B cell (primary cell): ENCODE data around the gene IFITM1. TPM values are rescaled to one million over a fixed set of nuclear protein-coding genes. Genes with fewer than 3 reads are reported as not detected.
"Not testable (repeated sequence)": the region's sequence is repeated elsewhere in the genome, so short reads cannot be mapped to it uniquely, and the experiment has no call there.

Source experiments
- ATAC-seq: fragments of 200-7000 bp; cut with Tn5 transposase; one replicate; pipeline ENCODE4 v1.10.0; 2021; ENCODE audit warnings: low read depth, mild to moderate bottlenecking, moderate number of reproducible peaks, moderate library complexity
- CTCF ChIA-PET: fragments of 350-600 bp; sonication (Branson Sonifier 250); formaldehyde crosslinking; loops from one replicate; lab custom pipeline; 2021; ENCODE audit warnings: antibody characterized with exemption, inconsistent platforms; lab: Charles Lee
- POLR2A ChIA-PET: fragments of 350-600 bp; sonication (Branson Sonifier 250); formaldehyde crosslinking; loops from one replicate; lab custom pipeline; 2021; ENCODE audit warnings: antibody characterized with exemption; lab: Charles Lee
- DNase-seq: peaks from one replicate; pipeline ENCODE4 v3.0.0; 2013
- H2AFZ ChIP-seq: 2 replicates; pipeline ENCODE4 v1.6.1; 2012; ENCODE audit warnings: mild to moderate bottlenecking, low read depth, low read length; ENCODE audit not compliant: insufficient read depth, poor library complexity, severe bottlenecking
- H3K27ac ChIP-seq, 2 donors: 1 replicate in 1 of 2; 2 replicates in 1 of 2; pipeline ENCODE4 v1.5.1; 2012 to 2013; ENCODE audit warnings: low read length in 2 of 2, mild to moderate bottlenecking in 2 of 2, moderate library complexity in 1 of 2
- H3K27me3 ChIP-seq, 4 experiments: fragments of 200-600 bp in 1 of 4; sonication (generic) in 1 of 4; replicated peaks in 1 of 4; 1 replicate in 2 of 4; 2 replicates in 2 of 4; pipeline versions ENCODE4 v1.6.1 to v1.7.0; 2013 to 2016; ENCODE audit warnings: low read length in 3 of 4, mild to moderate bottlenecking in 2 of 4, mixed read lengths in 1 of 4, moderate library complexity in 1 of 4; ENCODE audit not compliant: insufficient read depth in 4 of 4, control insufficient read depth in 3 of 4; ENCODE audit errors: control extremely low read depth in 1 of 4
- H3K36me3 ChIP-seq, 2 experiments: replicated peaks in 1 of 2; 1 replicate in 1 of 2; 2 replicates in 1 of 2; pipeline versions ENCODE4 v1.6.1 to v1.7.1; 2013; ENCODE audit warnings: low read length in 1 of 2; ENCODE audit not compliant: insufficient read depth in 2 of 2, control insufficient read depth in 1 of 2; ENCODE audit errors: control extremely low read depth in 1 of 2, extremely low read depth in 1 of 2
- H3K4me1 ChIP-seq, 2 donors: fragments of 200-600 bp in 1 of 2; sonication (generic) in 1 of 2; 1 replicate in 1 of 2; 2 replicates in 1 of 2; pipeline versions ENCODE4 v1.5.1 to v1.6.1; 2013 to 2017; ENCODE audit warnings: low read length in 2 of 2; ENCODE audit not compliant: control insufficient read depth in 2 of 2, insufficient read depth in 2 of 2
- H3K4me2 ChIP-seq: replicated peaks from 2 replicates; pipeline ENCODE3; 2012; ENCODE audit warnings: mild to moderate bottlenecking, low read depth, low read length; ENCODE audit not compliant: poor library complexity, severe bottlenecking
- H3K4me3 ChIP-seq, 5 experiments: fragments of 200-600 bp in 1 of 5; sonication (generic) in 1 of 5; 1 replicate in 3 of 5; 2 replicates in 2 of 5; pipeline versions ENCODE4 v1.5.1 to v1.7.0; 2011 to 2016; ENCODE audit warnings: low read length in 4 of 5, mild to moderate bottlenecking in 4 of 5, low read depth in 2 of 5, control low read depth in 1 of 5, moderate library complexity in 1 of 5; ENCODE audit not compliant: insufficient read depth in 1 of 5; ENCODE audit errors: control extremely low read depth in 1 of 5, extremely low read depth in 1 of 5
- H3K79me2 ChIP-seq: fragments of 200-600 bp; sonication (generic); one replicate; pipeline ENCODE4 v1.6.0; 2016; ENCODE audit warnings: low read length; ENCODE audit not compliant: control insufficient read depth, insufficient read depth
- H3K9ac ChIP-seq: fragments of 200-600 bp; sonication (generic); 2 replicates; pipeline ENCODE4 v1.6.1; 2017; ENCODE audit warnings: mild to moderate bottlenecking, low read length, moderate library complexity
- H3K9me3 ChIP-seq, 3 donors: one replicate each; pipeline versions ENCODE4 v1.6.1 to v1.7.1; 2013; ENCODE audit warnings: low read length in 2 of 3; ENCODE audit not compliant: control insufficient read depth in 2 of 3, insufficient read depth in 1 of 3; ENCODE audit errors: control extremely low read depth in 1 of 3
- H4K20me1 ChIP-seq: 2 replicates; pipeline ENCODE4 v1.6.0; 2012; ENCODE audit warnings: mild to moderate bottlenecking, low read length; ENCODE audit not compliant: insufficient read depth, control insufficient read depth, poor library complexity, severe bottlenecking
- H3K27ac Mint-ChIP-seq: one replicate; pipeline ENCODE4 v1.8.0; 2021; ENCODE audit warnings: mixed read lengths
- H3K27me3 Mint-ChIP-seq: one replicate; pipeline ENCODE4 v1.8.0; 2021; ENCODE audit warnings: mixed read lengths
- H3K4me1 Mint-ChIP-seq: one replicate; pipeline ENCODE4 v1.8.0; 2021; ENCODE audit warnings: mixed read lengths
- H3K4me3 Mint-ChIP-seq: one replicate; pipeline ENCODE4 v1.8.0; 2021; ENCODE audit warnings: mixed read lengths
- H3K9me3 Mint-ChIP-seq: one replicate; pipeline ENCODE4 v1.8.0; 2022; ENCODE audit warnings: mixed read lengths; ENCODE audit not compliant: insufficient read depth
- CTCF ChIP-seq: fragments of 200-600 bp; IDR thresholded peaks from one replicate; pipeline ENCODE4 v1.8.0; 2022; ENCODE audit warnings: antibody characterized with exemption, mild to moderate bottlenecking
- EZH2 ChIP-seq: IDR thresholded peaks from 2 replicates; pipeline ENCODE4 v1.6.1; 2012; ENCODE audit warnings: borderline replicate concordance, low read depth, mild to moderate bottlenecking, moderate library complexity, low read length; ENCODE audit not compliant: insufficient read depth, poor library complexity, severe bottlenecking
- WGBS: methylation state at CpG from one replicate; pipeline ENCODE4 v1.1.5; 2013; ENCODE audit warnings: missing lambda C conversion rate; ENCODE audit not compliant: insufficient coverage; 5-methylcytosine and 5-hydroxymethylcytosine counted together
- intact Hi-C: fragments of 100-400 bp; cut with micrococcal nuclease; formaldehyde crosslinking; loops from one replicate; pipeline ENCODE4 v1.10.0; 2022
- polyA plus RNA-seq: library from polyadenylated mRNA; depleted of rRNA; stranded (reverse); fragments of >200 nt; gene quantifications from 2 replicates; pipeline ENCODE4 v1.2.3, GENCODE V29; 2012
- total RNA-seq, 2 donors: library from RNA; stranded (reverse); fragments of 120-200 nt in 1 of 2; gene quantifications; 1 replicate in 1 of 2; 2 replicates in 1 of 2; pipeline versions ENCODE4 v1.2.3 to v1.2.4, GENCODE V29; 2013 to 2022

Gene IFITM1
- total and polyA plus RNA-seq, 2 donors (not counting 1 experiment from before 2014, with no cell fraction given), result 19.5 to 83.7 TPM

- Mint-ChIP-seq H3K4me3 (no peak overlapping the region), H3K4me1 (peaks cover 54% of the 10 kb centered on the region), H3K27ac (peak overlapping the region; percentile 32), H3K27me3 (no peaks in the 10 kb centered on the region), H3K9me3 (no peaks in the 10 kb centered on the region)
- DNase-seq, result no peak
- H3K79me2 ChIP-seq, result no peaks in the 10 kb centered on the region
- H3K9me3 ChIP-seq, result peaks cover 0 to 11% (median 0%) of the 10 kb centered on the region in 3 donors
- intact Hi-C loops, result no loop called here
- H3K9ac ChIP-seq, result no peak overlapping the region
- no peak overlapping the region for H3K4me2 ChIP-seq
- no peak for ATAC-seq
- H2AFZ ChIP-seq, result no peak overlapping the region
- no peaks in the 10 kb centered on the region for H3K36me3 ChIP-seq
- TF ChIP-seq CTCF, result no peak
- no peak for TF ChIP-seq EZH2
- ChIA-PET POLR2A (interaction anchor here (0.9 to 1.5 kb wide), 2 partner anchors 59 to 71 kb away, joined by 3 read pairs; no protein-coding TSS in a partner anchor), CTCF (interaction anchor here (1.0 to 4.4 kb wide), 6 partner anchors 11 to 90 kb away, joined by 3 to 23 read pairs (median 4); no protein-coding TSS in a partner anchor)
- H3K4me3 ChIP-seq, result no peak overlapping the region
- no peaks in the 10 kb centered on the region for H3K27me3 ChIP-seq
- WGBS, result 90% methylated on average over 13 of the region's 13 CpGs
- no peaks in the 10 kb centered on the region for H4K20me1 ChIP-seq
- peak overlapping the region in 1 of 2 donors; percentile 55 for H3K27ac ChIP-seq
- H3K4me1 ChIP-seq, result peaks cover 34 to 55% of the 10 kb centered on the region in 2 donors
Observed at GRCh38 chr11:328012-328411, 14.2 kb downstream of the IFITM1 start.

- ChIA-PET POLR2A (interaction anchor here (1.2 kb wide), 1 partner anchor 11 kb away, joined by 3 read pairs; no protein-coding TSS in a partner anchor), CTCF (interaction anchor here (1.0 to 4.4 kb wide), 4 partner anchors 10 to 77 kb away, joined by 3 to 23 read pairs (median 6); no protein-coding TSS in a partner anchor)
- H2AFZ ChIP-seq, H3K4me3 ChIP-seq, H3K4me3 Mint-ChIP-seq, H4K20me1 ChIP-seq, DNase-seq, H3K36me3 ChIP-seq, H3K9me3 Mint-ChIP-seq, H3K27me3 ChIP-seq, H3K79me2 ChIP-seq, H3K9ac ChIP-seq, H3K4me2 ChIP-seq, intact Hi-C loops, ATAC-seq, H3K27me3 Mint-ChIP-seq: not testable (repeated sequence)
- peaks cover 0 to 13% (median 0%) of the 10 kb centered on the region in 3 donors for H3K9me3 ChIP-seq
- peak overlapping the region in 1 of 2 donors; percentile 55 for H3K27ac ChIP-seq
- Mint-ChIP-seq H3K27ac (peak overlapping the region; percentile 62), H3K4me1 (peaks cover 54% of the 10 kb centered on the region)
- 100% methylated on average over 4 of the region's 15 CpGs for WGBS
- H3K4me1 ChIP-seq, result peaks cover 34 to 55% of the 10 kb centered on the region in 2 donors
Observed at GRCh38 chr11:328516-329100, 14.8 kb downstream of the IFITM1 start.
